ENCODE results near the gene SNAI3.

- TF ChIP-seq CTCF (IDR thresholded peaks at IDR 0.05) (no peak), POLR2A (IDR thresholded peaks at IDR 0.05) (no peak)
Measured at GRCh38 chr16:88669980-88670379, 16.3 kb downstream of the SNAI3 start.
